GM18861 (cell line): Measurements from ENCODE around the gene CLIP3.
"Not testable (repeated sequence)": the region's sequence is repeated elsewhere in the genome, so short reads cannot be mapped to it uniquely, and the experiment has no call there.

ENCODE experiments used
- ATAC-seq: cut with Tn5 transposase; IDR thresholded peaks from one replicate; pipeline ENCODE4 v1.9.1; 2021; ENCODE audit not compliant: unreplicated experiment

The CLIP3 gene, protein sequence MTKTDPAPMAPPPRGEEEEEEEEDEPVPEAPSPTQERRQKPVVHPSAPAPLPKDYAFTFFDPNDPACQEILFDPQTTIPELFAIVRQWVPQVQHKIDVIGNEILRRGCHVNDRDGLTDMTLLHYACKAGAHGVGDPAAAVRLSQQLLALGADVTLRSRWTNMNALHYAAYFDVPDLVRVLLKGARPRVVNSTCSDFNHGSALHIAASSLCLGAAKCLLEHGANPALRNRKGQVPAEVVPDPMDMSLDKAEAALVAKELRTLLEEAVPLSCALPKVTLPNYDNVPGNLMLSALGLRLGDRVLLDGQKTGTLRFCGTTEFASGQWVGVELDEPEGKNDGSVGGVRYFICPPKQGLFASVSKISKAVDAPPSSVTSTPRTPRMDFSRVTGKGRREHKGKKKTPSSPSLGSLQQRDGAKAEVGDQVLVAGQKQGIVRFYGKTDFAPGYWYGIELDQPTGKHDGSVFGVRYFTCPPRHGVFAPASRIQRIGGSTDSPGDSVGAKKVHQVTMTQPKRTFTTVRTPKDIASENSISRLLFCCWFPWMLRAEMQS

DNA sequence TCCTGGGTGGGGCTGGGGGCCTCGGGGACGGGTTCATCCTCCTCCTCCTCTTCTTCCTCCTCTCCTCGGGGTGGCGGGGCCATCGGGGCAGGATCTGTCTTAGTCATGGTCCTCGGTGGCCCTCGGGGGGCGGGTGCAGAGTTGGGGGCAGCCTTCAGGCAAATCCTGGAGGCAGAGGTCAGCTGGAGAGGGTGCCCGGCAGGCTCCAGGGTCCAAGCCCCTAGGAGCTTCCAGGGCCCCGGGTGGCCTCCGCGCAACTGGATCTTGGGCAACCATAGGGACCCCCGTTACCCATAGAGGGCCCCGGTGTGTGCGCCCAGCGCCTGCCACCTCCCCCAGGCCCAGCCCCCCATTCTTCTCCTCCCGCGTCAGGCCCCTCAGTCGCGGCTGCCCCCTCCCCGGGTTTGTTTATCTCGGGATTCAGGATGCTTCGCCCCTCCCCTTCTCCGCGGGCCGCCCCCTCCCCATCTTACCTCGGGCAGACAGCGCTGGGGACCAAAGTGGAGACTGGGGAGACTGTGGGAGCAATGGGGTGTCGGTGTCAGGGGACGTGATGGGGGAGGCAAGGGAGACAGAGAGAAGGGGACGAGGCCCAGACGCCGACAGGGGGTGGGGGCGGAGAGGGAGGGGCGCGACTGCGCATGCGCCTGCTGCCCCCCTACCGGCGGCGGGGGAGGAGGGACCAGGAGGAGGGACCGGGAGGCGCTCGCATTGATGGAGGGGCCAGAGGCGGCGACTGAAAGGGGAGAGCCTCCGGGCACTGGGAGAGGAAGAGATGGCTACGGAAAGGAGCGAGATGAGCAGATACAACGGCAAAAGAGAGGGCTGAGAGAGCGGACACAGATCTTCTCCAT is at the start of gene CLIP3:
Gene CLIP3, minus strand, starts transcription at position 623 of the 854 bp plus-strand sequence. Its CDS starts 516 bp downstream, at position 107.
- no peak for ATAC-seq

DNA sequence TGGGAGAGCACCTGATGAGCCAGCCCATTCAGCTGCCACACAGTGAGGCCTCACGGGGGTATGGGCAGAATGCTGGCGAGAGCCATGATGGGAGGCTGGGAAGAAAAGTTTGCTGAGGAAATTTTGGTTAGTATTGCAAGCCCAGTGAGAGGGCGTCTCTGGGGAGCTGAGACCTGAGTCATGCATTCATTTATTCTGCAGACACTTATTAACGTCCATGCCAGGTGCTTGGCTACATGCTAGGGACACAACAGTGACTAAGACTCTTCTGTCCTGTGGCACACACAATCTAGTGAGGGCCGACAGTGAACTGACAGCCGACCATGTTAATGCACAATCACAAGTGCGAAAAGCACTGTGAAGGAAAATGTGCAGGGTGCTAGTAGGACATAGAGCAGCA is 49.2 kb upstream of the CLIP3 start:
- no peak for ATAC-seq

DNA sequence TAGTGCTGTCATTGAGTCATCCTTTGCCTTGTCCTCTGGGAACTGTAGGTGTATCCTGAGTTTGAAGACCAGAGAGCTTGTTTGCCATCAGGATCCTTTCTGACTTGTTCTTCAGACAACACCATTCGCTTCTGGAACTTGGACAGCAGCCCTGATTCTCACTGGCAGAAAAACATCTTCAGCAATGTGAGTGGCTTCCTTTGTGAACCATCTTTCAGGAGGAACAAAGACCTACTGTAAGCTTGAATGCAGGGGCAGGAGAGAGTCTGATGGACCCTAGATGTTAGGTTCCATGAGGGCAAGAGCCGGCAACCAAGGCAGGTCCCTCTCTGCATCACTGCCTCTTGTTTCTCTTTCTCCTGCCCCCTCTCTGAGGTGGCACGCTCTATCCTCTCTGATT is 48.7 kb upstream of the CLIP3 start:
- no peak for ATAC-seq

DNA sequence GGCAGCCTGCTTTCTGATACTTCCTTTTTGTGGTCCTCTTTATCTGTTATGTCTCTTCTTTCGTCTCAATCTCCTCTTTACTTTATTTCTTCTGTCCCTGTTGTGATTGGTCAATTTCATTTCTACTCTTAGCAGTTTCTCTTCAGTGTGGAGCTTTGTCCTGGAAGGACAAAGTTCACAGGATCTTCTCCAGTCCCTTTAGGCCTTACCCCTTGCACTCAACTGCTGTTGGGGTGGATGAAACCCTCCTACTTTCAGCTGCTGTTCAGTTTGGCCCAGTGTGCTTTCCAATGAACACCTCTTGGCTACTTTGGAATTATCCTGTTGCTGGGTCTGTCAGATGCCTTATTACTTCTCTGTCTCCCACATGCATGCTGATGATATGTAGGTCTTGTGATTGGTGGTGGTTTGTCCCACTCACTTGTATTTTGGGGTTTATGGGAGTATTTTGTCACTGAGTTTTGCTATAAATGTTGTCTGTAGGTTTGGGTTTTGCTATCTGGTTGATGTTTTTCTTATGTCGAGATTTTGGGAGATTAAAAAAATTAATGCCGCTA is 46.8 kb upstream of the CLIP3 start:
- no peak for ATAC-seq

DNA sequence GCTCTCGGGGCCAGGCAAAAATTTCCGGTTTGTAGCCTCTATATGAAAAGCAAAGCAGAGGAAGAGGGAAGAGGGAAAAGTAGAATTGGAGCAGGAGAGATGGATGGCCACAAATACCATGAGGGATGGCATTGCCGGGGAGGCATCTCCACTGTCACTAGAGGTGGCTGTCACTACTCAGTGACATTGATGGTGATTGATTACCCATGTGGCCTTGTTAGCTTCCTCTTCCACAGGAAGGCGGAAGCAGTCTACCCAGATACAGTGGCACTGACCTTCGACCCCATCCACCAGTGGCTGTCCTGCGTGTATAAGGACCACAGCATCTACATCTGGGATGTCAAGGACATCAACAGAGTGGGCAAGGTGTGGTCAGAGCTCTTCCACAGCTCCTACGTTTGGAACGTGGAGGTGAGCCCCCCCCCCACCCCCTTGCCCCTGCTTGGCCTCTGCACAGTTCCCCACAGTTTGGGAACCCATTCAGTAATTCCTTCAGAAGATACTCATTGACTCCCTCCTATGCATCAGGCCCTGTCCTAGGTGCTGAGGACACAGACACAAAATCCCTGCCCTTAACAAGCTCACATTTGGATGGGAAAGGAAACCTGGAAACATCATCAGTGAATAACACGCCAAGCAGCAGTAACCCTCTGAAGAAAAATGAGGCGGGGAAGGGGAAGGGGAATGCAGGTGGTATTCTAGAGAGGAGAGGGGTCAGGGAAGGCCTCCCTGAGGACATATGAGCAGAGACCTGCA is 40.6 kb upstream of the CLIP3 start:
- ATAC-seq = no peak

DNA sequence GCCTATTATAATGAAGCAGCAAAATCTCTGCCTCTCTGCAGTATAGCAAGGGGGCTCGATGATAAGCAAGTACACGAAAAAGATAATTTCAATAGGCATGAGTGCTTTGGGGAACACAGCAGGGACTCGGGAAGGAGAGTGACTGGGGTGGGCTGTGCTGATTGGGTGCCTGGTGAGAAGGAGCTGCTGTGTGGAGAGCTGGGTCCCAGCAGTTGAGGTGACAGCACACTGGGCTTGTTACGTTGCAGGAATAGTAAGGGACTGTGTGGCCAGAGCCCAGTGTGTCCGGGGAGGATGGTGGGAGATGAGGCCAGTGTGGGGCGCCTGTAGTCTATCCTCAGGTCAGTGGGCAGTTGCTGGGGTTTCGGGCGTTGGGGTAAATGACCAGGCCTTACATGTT is 39.4 kb upstream of the CLIP3 start:
- ATAC-seq = no peak

DNA sequence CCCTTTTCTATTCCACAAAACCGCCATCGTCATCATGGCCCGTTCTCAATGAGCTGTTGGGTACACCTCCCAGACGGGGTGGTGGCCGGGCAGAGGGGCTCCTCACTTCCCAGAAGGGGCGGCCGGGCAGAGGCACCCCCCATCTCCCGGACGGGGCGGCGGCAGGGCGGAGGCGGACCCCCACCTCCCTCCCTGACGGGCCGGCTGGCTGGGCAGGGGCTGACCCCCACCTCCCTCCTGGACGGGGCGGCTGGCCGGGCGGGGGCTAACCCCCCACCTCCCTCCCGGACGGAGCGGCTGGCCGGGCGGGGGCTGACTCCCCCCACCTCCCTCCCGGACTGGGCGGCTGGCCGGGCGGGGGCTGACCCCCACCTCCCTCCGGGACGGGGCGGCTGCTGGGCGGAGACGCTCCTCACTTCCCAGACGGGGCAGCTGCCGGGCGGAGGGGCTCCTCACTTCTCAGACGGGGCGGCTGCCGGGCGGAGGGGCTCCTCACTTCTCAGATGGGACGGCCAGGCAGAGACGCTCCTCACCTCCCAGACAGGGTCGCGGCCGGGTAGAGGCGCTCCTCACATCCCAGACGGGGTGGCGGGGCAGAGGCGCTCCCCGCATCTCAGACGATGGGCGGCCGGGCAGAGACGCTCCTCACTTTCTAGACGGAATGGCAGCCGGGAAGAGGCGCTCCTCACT is 36.3 kb upstream of the CLIP3 start:
- not testable (repeated sequence) for ATAC-seq

DNA sequence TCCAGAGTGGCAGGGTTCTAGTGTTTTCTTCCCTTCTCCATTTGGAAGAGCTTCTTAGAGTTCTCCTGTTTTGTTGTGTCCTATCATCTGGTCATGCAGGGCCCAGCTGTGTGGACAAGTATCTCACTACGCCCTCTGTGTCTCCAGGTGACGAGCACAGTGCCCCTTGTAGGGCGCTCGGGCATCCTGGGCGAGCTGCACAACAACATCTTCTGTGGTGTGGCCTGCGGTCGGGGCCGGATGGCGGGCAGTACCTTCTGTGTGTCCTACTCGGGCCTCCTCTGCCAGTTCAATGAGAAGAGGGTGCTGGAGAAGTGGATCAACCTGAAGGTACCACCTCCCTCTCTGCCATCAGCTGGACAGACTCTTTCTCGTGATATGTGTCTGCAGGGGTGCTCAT is 35.0 kb upstream of the CLIP3 start:
- ATAC-seq = no peak

DNA sequence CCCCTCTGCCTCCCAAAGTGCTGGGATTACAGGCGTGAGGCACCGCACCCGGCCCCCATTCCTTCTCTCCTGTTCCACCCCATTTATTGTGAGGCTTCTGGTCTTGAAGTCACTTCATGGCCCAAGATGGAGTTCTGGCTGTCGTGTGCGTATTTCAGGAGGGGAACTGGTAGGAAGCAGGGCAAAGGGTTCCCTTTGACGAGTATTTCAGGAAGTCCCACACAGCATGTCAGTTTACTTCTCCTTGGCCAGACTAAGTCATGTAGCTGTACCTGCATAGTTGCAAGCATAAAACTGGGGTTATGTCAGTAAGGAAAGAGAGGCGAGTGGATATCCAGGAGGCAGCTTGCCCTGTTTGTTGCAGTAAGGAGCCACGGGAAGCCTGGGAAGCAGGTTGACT is 32.2 kb upstream of the CLIP3 start:
- ATAC-seq = no peak

DNA sequence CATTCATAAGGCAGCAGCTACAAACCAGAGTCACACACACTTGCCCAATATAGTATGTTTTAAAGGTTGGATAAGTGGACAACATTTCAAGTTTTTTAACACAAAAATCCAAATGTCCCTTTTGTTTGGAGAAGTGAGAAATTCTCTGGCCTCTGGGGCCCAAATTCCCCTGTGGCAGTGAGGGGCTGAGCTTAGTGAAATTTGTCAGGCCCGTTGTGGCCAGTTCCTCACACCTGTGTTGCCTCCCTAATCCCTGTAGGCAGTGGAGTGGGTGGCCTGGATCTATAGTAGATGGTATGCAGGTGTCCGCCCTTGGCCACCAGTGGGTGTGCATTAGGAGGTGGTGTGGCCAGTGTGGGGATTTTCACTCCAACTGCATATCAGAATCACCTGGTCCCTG is 28.7 kb upstream of the CLIP3 start:
- ATAC-seq = no peak

DNA sequence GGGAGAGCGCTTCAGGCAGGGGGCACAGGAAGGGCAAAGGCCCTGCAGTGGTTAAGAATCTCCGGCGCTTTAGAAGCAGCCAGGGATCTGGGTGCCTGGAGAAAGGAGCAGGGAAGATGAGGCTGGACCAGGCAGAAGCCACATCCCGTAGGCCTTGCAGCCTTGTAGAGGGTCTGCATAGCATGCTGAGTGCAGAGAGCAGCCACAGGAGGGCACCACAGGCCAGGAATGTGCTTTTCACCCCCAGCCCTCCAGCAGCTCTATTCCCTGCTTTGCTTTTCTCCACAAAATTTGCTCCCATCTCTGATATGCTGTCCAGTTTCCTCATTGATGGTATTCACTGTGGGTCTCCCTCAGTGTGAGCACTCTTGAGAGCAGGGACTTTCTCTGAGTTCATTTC is 27.8 kb upstream of the CLIP3 start:
- ATAC-seq = no peak

DNA sequence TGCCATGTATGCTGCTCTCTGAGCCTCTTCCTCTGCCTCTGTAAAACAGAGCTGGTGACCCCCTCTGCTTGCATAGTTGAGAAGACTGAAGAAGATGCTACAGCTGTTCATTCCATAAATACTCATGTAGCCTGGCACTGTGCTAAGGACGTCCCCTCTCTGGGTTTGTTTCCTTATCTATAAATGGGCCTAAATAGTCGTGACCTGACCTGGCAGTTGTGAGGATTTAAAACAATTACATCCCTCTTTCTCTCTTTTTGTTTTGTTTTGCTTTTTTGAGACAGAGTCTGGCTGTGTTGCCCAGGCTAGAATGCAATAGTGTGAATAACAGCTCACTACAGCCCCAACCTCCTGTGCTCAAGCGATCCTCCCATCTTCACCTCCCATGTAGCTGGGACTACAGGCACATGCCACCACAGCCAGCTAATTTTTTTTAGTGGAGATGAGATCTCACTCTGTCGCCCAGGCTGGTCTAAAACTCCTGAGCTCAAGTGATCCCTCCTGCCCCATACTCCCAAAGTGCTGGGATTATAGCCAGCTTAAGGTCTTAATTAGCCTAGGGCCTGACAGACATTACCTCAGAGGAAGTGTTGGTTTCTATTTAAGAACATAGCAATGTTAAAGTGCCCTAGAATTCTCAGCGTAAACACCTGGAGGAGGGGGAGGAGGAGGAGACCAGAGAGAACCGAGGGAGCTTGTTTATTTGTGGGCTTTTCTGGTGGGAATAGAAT is 26.7 kb upstream of the CLIP3 start:
- no peak for ATAC-seq

DNA sequence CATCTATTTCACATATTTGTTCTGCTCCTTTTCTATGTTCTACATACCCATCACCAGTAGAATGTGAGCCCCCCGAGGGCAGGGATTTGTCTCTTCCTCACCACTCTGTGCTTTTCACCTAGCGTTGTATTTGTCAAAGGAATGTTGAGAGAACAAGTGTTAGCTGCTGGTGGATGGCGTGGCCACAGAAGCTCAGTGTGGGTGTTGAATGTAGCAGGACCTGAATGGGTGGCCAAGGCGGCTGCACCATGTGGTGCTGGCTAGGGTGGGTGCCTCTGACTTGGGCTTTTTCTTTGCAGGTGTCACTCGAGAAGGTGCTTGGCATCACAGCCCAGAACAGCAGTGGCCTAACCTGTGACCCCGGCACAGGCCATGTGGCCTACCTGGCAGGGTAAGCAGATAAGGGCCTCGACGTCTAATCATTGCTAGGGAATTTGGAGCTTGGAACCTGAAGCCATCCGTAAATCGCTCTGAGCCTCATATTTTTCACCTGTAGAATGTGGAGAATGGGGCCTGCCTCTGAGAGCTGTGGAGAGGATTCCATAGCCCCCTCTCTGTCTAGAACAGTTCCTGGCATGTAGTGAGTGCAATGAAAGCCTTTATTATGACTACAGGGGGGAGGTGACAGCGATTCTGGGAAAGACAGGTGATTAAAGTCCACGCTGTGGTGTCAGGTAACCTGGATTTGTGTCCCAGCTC is 26.0 kb upstream of the CLIP3 start:
- ATAC-seq = no peak

DNA sequence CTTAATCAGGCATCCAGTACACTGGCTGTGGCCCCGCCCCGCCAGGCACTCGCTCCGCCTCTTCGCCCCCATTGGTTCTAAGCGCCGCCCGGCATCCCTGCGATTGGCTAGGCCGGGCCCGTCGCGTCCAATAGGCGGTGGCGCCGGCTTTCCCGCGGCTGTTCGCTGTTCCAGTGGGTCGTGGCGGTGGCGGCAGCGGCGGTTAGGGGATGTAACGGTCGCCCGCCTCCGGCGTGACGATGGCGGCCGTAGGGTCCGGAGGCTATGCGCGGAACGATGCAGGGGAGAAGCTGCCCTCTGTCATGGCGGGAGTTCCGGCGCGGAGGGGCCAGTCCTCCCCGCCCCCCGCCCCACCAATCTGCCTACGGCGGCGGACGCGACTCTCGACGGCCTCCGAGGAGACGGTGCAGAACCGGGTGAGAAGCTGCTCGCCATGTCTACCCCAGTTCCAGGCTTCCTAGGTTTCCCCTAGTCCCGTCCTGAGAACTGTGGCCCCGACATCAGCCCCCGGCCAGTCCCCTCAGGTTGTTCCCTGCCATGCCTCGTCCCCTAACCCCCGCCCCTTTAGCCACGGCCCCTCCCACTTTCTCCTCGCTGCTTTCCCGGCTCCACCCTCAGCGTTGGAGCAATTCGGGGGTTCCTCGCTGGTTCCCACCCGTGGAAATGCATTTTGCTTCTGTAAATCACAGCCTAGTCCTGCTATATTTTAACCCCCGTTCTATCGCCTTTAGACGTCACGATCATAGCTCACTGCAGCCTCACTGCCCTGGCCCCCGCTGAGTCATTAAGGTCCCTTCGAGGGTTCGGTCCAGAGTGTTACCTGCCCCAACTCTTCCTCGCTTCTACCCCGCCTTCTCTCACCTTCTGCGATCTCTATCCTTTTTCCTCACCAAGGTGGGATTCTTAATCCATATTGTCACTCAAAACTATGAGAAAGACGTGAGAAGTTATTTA is 22.3 kb upstream of the CLIP3 start, which contains the start of gene WDR62:
Gene WDR62, plus strand, starts transcription at position 165 of the 954 bp plus-strand sequence. Its CDS starts 75 bp downstream, at position 240.
- ATAC-seq = peak; percentile 66

DNA sequence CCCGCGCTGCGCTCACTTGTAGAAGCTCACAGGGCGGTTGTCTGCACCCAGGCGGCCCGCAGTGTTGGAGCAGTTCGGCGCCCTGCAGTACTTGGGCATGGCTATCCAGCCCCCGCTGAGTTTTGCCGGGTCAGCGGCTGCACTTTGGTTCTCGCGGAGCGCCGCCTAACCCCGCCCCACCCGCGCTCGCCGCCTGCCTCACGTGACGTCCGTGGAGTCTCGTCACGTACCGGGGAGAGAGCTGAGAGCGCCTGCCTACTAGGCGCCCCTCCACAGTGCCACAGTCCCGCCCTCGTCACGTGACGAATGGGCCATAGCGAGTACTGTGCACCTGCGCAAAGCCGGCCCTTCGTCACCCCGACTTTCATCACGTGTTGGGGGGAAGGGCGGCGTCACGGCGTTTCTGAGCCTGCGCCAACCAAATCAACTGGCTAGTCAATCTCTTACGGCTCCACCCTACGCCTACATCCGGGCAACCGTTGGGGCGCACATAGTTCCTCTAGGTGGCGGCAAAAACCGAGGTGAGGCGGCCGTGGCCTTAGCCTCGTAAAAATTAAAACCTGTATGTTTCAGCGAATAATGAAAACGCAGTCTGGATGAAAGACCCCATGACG is 21.6 kb upstream of the CLIP3 start, which contains the start of gene THAP8:
Gene THAP8, minus strand, starts transcription at position 167 of the 614 bp plus-strand sequence. Its CDS starts 68 bp downstream, at position 99.
- peak; percentile 73 for ATAC-seq

DNA sequence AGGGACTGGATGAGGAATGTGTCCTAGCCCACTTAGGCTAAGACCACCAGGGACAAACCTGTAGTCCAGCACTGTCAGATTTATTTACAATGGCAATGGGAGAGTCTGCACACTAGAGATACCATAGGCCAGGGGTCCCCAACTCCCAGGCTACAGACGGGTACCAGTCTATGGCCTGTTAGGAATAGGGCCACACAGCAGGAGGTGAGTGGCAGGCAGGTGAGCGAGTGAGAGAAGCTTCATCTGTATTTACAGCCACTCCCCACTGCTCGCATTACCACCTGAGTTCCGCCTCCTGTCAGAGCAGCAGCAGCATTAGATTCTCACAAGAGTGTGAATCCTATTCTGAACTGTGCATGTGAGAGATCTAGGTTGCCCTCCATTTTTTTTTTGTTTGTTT is 19.0 kb upstream of the CLIP3 start:
- no peak for ATAC-seq

DNA sequence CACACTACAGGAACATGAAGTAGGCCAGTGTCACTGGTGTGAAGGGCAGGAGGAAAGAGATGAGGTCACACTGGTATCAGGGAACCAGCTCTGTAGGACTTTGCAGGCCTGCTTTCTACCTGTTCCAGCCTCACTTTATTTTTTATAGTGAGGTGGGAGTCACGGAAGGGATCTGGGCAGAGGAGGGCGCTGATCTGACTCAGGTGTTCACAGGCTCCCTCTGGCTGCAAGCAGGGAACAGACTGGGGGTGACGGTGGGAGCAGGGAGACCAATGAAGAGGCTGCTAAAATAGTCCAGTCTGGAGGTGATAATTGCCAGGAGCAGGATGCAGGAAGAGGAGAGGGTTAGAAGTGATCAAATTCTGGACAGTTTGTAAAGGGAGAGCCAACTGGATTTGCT is 18.6 kb upstream of the CLIP3 start:
- no peak for ATAC-seq
